Measurements from ENCODE around the gene TARS3. TPM values are rescaled to one million over a fixed set of nuclear protein-coding genes. Genes with fewer than 3 reads are reported as not detected.

The TARS3 gene
- total and polyA plus RNA-seq, 8 donors: 9.3 to 30.2 (median 26.1) TPM

DNA sequence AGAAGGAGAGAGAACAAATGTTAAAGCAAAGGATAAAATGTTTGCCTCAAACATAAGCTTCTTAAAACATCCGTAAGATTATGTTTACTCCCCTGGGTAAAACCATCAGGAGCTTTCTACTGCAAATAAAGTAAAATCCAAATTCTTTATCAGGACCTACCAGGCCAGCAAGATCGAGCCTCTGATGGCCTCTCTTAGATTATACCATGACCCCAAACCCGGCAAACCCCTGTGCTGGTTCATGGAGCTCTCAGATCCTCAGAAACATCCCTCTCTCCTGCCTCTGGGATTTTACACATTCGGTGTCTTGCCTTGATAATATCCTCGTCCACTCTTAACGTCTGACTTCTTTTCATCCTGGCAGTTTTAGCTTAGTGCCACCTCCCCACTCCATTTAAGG, 7.5 kb upstream of the TARS3 start:
- Histone ChIP-seq H3K27me3 (no peaks in the 10 kb centered on the region), H3K4me1 (no peaks in the 10 kb centered on the region), H3K27ac (no peak overlapping the region), H3K9me3 (no peaks in the 10 kb centered on the region), H3K36me3 (no peaks in the 10 kb centered on the region), H3K4me3 (no peak overlapping the region)
- intact Hi-C loops (cut with DNase I): no loop called here
- TF ChIP-seq, protein P1, sequence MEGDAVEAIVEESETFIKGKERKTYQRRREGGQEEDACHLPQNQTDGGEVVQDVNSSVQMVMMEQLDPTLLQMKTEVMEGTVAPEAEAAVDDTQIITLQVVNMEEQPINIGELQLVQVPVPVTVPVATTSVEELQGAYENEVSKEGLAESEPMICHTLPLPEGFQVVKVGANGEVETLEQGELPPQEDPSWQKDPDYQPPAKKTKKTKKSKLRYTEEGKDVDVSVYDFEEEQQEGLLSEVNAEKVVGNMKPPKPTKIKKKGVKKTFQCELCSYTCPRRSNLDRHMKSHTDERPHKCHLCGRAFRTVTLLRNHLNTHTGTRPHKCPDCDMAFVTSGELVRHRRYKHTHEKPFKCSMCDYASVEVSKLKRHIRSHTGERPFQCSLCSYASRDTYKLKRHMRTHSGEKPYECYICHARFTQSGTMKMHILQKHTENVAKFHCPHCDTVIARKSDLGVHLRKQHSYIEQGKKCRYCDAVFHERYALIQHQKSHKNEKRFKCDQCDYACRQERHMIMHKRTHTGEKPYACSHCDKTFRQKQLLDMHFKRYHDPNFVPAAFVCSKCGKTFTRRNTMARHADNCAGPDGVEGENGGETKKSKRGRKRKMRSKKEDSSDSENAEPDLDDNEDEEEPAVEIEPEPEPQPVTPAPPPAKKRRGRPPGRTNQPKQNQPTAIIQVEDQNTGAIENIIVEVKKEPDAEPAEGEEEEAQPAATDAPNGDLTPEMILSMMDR (IDR thresholded peaks at IDR 0.05): no peak
- ATAC-seq (no peak), DNase-seq (no peak)

DNA sequence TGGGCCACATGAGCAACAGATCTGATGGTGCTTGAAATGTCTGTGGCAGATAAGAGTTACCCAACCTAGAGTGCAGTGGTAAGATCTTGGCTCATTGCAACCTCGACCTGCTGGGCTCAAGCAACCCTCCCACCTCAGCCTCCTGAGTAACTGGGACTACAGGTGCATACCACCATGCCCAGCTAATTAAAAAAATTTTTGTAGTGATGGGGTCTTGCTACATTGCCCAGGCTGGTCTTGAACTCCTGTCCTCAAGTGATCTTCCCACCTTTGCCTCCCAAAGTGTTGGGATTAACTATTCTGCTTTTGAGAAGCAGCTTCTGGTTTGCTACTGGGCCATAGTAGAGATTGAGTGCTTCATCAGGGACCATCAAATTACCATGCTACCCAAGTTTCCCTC, 2.9 kb upstream of the TARS3 start:
- Histone ChIP-seq H3K4me3 (no peak overlapping the region), H3K4me1 (peaks cover 6 to 12% of the 10 kb centered on the region in 2 donors), H3K9me3 (no peaks in the 10 kb centered on the region), H3K36me3 (no peaks in the 10 kb centered on the region), H3K27ac (no peak overlapping the region), H3K27me3 (no peaks in the 10 kb centered on the region)
- intact Hi-C loops (cut with DNase I): no loop called here
- DNase-seq (no peak), ATAC-seq (no peak)
- TF ChIP-seq, protein P1 (IDR thresholded peaks at IDR 0.05): no peak

DNA sequence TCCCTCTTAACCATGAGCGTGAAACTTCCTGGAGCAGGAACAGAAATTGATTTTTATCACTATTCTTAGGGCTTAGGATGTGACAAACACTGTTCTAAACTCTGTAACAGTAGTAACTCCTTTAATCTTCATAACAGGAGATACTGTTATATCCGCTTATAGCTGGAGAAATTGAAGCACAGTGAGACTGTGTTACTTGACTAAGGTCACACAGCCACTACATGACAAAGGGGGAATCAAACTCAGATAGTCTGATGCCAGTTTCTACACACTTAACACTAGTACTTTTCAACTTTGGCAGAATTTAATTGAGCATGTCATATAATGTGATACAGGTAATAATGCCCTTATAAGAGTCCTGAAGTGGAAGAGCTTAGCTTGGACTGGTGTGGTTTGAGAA, 800 bp upstream of the TARS3 start:
- Histone ChIP-seq H3K36me3 (peaks cover 0 to 11% of the 10 kb centered on the region in 2 donors), H3K4me3 (no peak overlapping the region), H3K9me3 (no peaks in the 10 kb centered on the region), H3K4me1 (peaks cover 6 to 12% of the 10 kb centered on the region in 2 donors), H3K27ac (peak overlapping the region in 1 of 2 donors; percentile 91), H3K27me3 (no peaks in the 10 kb centered on the region)
- intact Hi-C loops (cut with DNase I): no loop called here
- ATAC-seq (no peak), DNase-seq (no peak)
- TF ChIP-seq, protein P1 (IDR thresholded peaks at IDR 0.05): no peak

DNA sequence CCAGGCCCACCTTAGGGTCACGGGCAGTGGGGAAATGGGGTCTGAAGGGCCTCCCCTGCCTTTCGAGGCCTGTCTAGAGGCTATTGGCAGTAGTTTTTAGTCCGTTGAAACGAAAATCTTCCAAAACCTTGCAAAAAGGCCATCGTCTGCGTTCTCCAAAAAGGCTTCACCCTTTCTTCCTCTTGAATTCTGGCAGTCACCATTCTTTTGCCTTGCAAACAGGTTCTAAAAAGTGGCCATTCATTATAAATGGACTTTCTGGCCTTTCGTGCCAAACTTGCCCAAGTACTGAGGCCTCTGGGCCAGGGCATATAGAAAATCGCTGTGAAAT, 367 bp upstream of the TARS3 start:
- Histone ChIP-seq H3K4me1 (peaks cover 6 to 12% of the 10 kb centered on the region in 2 donors), H3K27me3 (no peaks in the 10 kb centered on the region), H3K9me3 (no peaks in the 10 kb centered on the region), H3K4me3 (peak overlapping the region in 1 of 2 donors; percentile 77), H3K27ac (peak overlapping the region in 1 of 2 donors; percentile 91), H3K36me3 (peaks cover 0 to 15% of the 10 kb centered on the region in 2 donors)
- DNase-seq (no peak), ATAC-seq (no peak)
- intact Hi-C loops (cut with DNase I): no loop called here
- TF ChIP-seq, protein P1 (IDR thresholded peaks at IDR 0.05): no peak

DNA sequence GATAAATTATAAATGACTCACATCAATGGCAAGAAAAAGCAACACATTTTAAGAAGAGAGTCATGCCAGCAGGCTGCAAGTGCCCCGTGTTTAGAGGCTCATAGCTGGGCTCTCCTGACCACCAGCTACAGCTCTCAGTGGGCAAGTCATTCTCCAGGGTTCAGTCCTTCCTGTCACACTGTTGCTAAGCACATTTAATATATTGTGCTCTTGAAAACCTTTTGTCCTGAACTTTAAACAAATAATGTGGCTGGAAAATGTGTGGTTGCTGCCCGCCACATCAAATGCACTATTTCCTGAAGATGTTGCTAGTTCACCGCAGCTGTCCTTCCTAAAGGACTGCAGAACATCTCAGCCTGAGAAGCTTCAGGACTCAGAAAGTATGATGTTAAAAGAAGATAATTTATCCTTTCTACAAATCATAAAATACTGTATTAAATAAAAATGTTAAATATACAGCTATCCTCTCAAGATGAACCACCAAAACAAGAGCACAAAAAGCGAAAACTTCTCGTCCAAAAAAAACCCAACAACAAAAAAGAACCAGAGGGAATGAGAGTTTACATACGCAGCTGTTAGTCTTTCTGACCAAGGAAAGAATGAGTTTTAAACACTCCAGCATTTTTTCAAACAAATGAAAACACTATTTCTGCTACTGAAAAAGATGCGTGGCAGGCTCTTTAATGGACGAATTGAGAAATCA, 951 bp downstream of the TARS3 start:
- intact Hi-C loops (cut with DNase I): no loop called here
- H3K27ac ChIP-seq: peak overlapping the region; percentile 88 to 91
- no peaks in the 10 kb centered on the region for H3K27me3 ChIP-seq
- H3K4me3 ChIP-seq: peak overlapping the region; percentile 77 to 93
- ATAC-seq (no peak), DNase-seq (peak in 1 of 4 donors; percentile 11)
- peaks cover 6 to 12% of the 10 kb centered on the region in 2 donors for H3K4me1 ChIP-seq
- TF ChIP-seq, protein P1 (IDR thresholded peaks at IDR 0.05): no peak
- H3K36me3 ChIP-seq: peaks cover 0 to 29% of the 10 kb centered on the region in 2 donors
- H3K9me3 ChIP-seq: no peaks in the 10 kb centered on the region

All from left lung (tissue), 10 donors.